ENCODE data around the gene MAN2B2.

DNA sequence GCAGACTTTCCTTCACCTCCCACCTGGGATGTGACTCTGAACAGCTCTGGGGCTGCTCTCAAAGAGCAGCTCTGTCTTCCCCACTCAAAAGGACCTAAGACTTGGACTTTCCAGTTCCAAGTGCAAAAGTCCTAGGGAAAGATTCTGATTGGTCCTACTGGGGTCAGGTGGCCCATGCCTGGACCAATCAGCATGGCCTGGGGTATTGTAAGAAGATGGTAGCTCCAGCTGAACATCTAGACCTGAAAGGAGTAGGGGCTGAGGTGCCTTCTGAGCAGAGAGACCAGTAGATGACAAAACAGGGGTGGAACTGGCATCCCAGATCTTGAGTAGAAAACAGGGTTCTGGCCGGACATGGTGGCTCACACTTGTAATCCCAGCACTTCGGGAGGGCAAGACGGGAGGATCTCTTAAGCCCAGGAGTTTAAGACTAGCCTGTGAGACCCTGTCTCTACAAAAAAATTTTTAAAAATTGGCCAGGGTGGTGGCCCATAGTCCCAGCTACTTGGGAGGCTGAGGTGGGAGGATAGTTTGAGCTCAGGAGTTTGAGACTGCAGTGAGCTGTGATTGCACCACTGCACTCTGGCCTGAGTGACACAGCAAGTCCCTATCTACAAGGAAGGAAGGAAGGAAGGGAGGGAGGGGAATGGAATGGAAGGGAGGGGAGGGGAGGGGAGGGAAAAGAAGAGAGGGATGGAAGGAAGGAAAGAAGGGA lies 38.1 kb downstream of the MAN2B2 start:
- no peak for TF ChIP-seq POLR2A (IDR thresholded peaks at IDR 0.05)
- TF ChIP-seq, protein P1, sequence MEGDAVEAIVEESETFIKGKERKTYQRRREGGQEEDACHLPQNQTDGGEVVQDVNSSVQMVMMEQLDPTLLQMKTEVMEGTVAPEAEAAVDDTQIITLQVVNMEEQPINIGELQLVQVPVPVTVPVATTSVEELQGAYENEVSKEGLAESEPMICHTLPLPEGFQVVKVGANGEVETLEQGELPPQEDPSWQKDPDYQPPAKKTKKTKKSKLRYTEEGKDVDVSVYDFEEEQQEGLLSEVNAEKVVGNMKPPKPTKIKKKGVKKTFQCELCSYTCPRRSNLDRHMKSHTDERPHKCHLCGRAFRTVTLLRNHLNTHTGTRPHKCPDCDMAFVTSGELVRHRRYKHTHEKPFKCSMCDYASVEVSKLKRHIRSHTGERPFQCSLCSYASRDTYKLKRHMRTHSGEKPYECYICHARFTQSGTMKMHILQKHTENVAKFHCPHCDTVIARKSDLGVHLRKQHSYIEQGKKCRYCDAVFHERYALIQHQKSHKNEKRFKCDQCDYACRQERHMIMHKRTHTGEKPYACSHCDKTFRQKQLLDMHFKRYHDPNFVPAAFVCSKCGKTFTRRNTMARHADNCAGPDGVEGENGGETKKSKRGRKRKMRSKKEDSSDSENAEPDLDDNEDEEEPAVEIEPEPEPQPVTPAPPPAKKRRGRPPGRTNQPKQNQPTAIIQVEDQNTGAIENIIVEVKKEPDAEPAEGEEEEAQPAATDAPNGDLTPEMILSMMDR (IDR thresholded peaks at IDR 0.05): no peak

Measured in lower leg skin (tissue), 3 donors.